HCT116 (cell line): ENCODE results near the gene CYREN. TPM values are rescaled to one million over a fixed set of nuclear protein-coding genes. Genes with fewer than 3 reads are reported as not detected.

Source experiments
- ATAC-seq: fragments of 200-7000 bp; cut with Tn5 transposase; 2 replicates; pipeline ENCODE4 v1.9.1; 2020; ENCODE audit warnings: mild to moderate bottlenecking, moderate library complexity
- BruUV-seq: library from RNA; stranded (reverse); fragments of 400-500 nt; replicated peaks from 2 replicates; lab custom pipeline; 2021; lab: Mats Ljungman, UMichigan
- CTCF ChIA-PET: fragments of 300-600 bp; sonication (Branson Sonifier 250); formaldehyde crosslinking; loops from one replicate; lab custom pipeline; 2021; ENCODE audit warnings: antibody characterized with exemption; lab: Charles Lee
- POLR2A ChIA-PET: fragments of 300-600, 350-600 bp; sonication (Branson Sonifier 250); formaldehyde crosslinking; loops from one replicate; lab custom pipeline; 2021; ENCODE audit warnings: antibody characterized with exemption; lab: Charles Lee
- RAD21 ChIA-PET, 2 experiments: fragments of 300-600 bp; sonication (Branson Sonifier 250); formaldehyde crosslinking; loops; one replicate each; lab custom pipeline; 2023; ENCODE audit warnings: low total read pairs in 2 of 2; ENCODE audit not compliant: uncharacterized antibody in 2 of 2, unreplicated experiment in 2 of 2, low non-redundant PET in 1 of 2; lab: Charles Lee
- DNase-seq: peaks from one replicate; pipeline ENCODE4 v3.0.0-alpha.2; 2010; ENCODE audit warnings: low read depth, low spot score
- H2AFZ ChIP-seq: fragments of 200-600 bp; shearing (Covaris generic), sonication (generic); 2 replicates; pipeline ENCODE4 v1.6.1; 2017; ENCODE audit warnings: low read depth, mixed run types, mixed read lengths, antibody characterized with exemption, low read length; ENCODE audit not compliant: poor library complexity, severe bottlenecking
- H3K27ac ChIP-seq: 2 replicates; pipeline ENCODE4 v1.5.1; 2012; ENCODE audit warnings: low read depth, low read length
- H3K27me3 ChIP-seq: fragments of 200-600 bp; sonication (generic); 2 replicates; pipeline ENCODE4 v1.6.1; 2016; ENCODE audit warnings: mixed run types, low read length, mixed read lengths; ENCODE audit not compliant: insufficient read depth
- H3K36me3 ChIP-seq, 2 experiments: fragments of 200-500 bp in 1 of 2; fragments of 200-600 bp in 1 of 2; sonication (Bioruptor generic) in 1 of 2; sonication (generic) in 1 of 2; 2 replicates each; pipeline versions ENCODE4 v1.5.1 to v1.6.1; 2014 to 2016; ENCODE audit warnings: low read length in 2 of 2, inconsistent platforms in 1 of 2, mixed read lengths in 1 of 2, mixed run types in 1 of 2; ENCODE audit not compliant: insufficient read depth in 2 of 2, control insufficient read depth in 1 of 2
- H3K4me1 ChIP-seq, 2 experiments: fragments of 200-600 bp in 1 of 2; sonication (generic) in 1 of 2; 2 replicates each; pipeline versions ENCODE4 v1.5.1 to v1.6.1; 2012 to 2017; ENCODE audit warnings: low read length in 2 of 2, inconsistent platforms in 1 of 2, mild to moderate bottlenecking in 1 of 2, mixed read lengths in 1 of 2, mixed run types in 1 of 2, moderate library complexity in 1 of 2; ENCODE audit not compliant: insufficient read depth in 2 of 2, control insufficient read depth in 1 of 2
- H3K4me2 ChIP-seq: fragments of 200-600 bp; sonication (generic); 2 replicates; pipeline ENCODE4 v1.6.1; 2017; ENCODE audit warnings: mixed run types, low read length, mixed read lengths
- H3K4me3 ChIP-seq, 2 experiments: fragments of 200-600 bp in 1 of 2; sonication (generic) in 1 of 2; replicated peaks in 1 of 2; 2 replicates each; pipeline ENCODE4 v1.5.1; 2011 to 2016; ENCODE audit warnings: low read length in 2 of 2, control low read depth in 1 of 2, low read depth in 1 of 2, mild to moderate bottlenecking in 1 of 2, mixed read lengths in 1 of 2, mixed run types in 1 of 2
- H3K79me2 ChIP-seq: fragments of 200-600 bp; sonication (generic); 2 replicates; pipeline ENCODE4 v1.6.1; 2017; ENCODE audit warnings: mild to moderate bottlenecking, mixed run types, low read length, moderate library complexity, mixed read lengths; ENCODE audit not compliant: insufficient read depth
- H3K9ac ChIP-seq: fragments of 200-600 bp; sonication (generic); 2 replicates; pipeline ENCODE4 v1.6.1; 2016; ENCODE audit warnings: low read length, mixed read lengths
- H3K9me2 ChIP-seq: fragments of 200-600 bp; sonication (generic), shearing (Covaris generic); 2 replicates; pipeline ENCODE4 v1.6.1; 2017; ENCODE audit warnings: mixed run types, mild to moderate bottlenecking, moderate library complexity; ENCODE audit not compliant: insufficient read depth
- H3K9me3 ChIP-seq, 2 experiments: fragments of 200-500 bp in 1 of 2; fragments of 200-600 bp in 1 of 2; sonication (Bioruptor generic) in 1 of 2; sonication (generic) in 1 of 2; 2 replicates each; pipeline ENCODE4 v1.6.1; 2014 to 2017; ENCODE audit warnings: low read length in 2 of 2, mixed read lengths in 2 of 2, inconsistent platforms in 1 of 2, low read depth in 1 of 2, mild to moderate bottlenecking in 1 of 2, mixed run types in 1 of 2, moderate library complexity in 1 of 2; ENCODE audit not compliant: control insufficient read depth in 1 of 2, insufficient read depth in 1 of 2
- H4K20me1 ChIP-seq: fragments of 200-600 bp; sonication (generic), shearing (Covaris generic); 2 replicates; pipeline ENCODE4 v1.6.1; 2017; ENCODE audit warnings: mixed run types, mild to moderate bottlenecking, moderate library complexity; ENCODE audit not compliant: insufficient read depth
- ATF3 ChIP-seq: IDR thresholded peaks from 2 replicates; pipeline ENCODE4 v1.6.1; 2012
- CBX3 ChIP-seq: IDR thresholded peaks from 2 replicates; pipeline ENCODE4 v1.6.1; 2012; ENCODE audit warnings: low read depth
- CEBPB ChIP-seq: IDR thresholded peaks from 2 replicates; pipeline ENCODE4 v1.6.1; 2012; ENCODE audit warnings: low read depth
- ELF1 ChIP-seq: IDR thresholded peaks from 2 replicates; pipeline ENCODE4 v1.6.1; 2012; ENCODE audit warnings: low read depth, borderline replicate concordance
- EZH2 ChIP-seq: fragments of 200-600 bp; sonication (generic); IDR thresholded peaks from 2 replicates; pipeline ENCODE4 v1.6.1; 2017; ENCODE audit warnings: antibody characterized with exemption, mixed run types
- EZH2phosphoT487 ChIP-seq: fragments of 200-600 bp; IDR thresholded peaks from 2 replicates; pipeline ENCODE4 v1.6.1; 2018; ENCODE audit warnings: antibody characterized with exemption, borderline replicate concordance
- JUND ChIP-seq: IDR thresholded peaks from 2 replicates; pipeline ENCODE4 v1.6.1; 2012
- POLR2A ChIP-seq: IDR thresholded peaks from 2 replicates; pipeline ENCODE4 v1.7.0; 2011; ENCODE audit warnings: borderline replicate concordance; ENCODE audit not compliant: insufficient read depth, insufficient read length; ENCODE audit errors: extremely low read depth
- RAD21 ChIP-seq: IDR thresholded peaks from 2 replicates; pipeline ENCODE4 v1.6.1; 2012; ENCODE audit warnings: low read depth, mild to moderate bottlenecking
- REST ChIP-seq: IDR thresholded peaks from 2 replicates; pipeline ENCODE4 v1.6.1; 2012; ENCODE audit warnings: low read depth
- SIN3A ChIP-seq: IDR thresholded peaks from 2 replicates; pipeline ENCODE4 v1.6.1; 2012; ENCODE audit warnings: low read depth
- SRF ChIP-seq: IDR thresholded peaks from 2 replicates; pipeline ENCODE4 v1.6.1; 2012; ENCODE audit warnings: low read depth
- TCF7L2 ChIP-seq: IDR thresholded peaks from 2 replicates; pipeline ENCODE4 v1.7.0; 2011; ENCODE audit warnings: borderline replicate concordance, inconsistent platforms; ENCODE audit not compliant: insufficient read depth, insufficient read length; ENCODE audit errors: extremely low read depth
- YY1 ChIP-seq: IDR thresholded peaks from 2 replicates; pipeline ENCODE4 v1.6.1; 2011; ENCODE audit warnings: low read length, low read depth, moderate library complexity, mild to moderate bottlenecking; ENCODE audit not compliant: insufficient replicate concordance; ENCODE audit errors: extremely low read depth
- ZFX ChIP-seq: fragments of 450-650 bp; IDR thresholded peaks from 2 replicates; pipeline ENCODE4 v1.6.1; 2017
- ZNF274 ChIP-seq: fragments of 200-500 bp; sonication (Bioruptor generic); IDR thresholded peaks from 2 replicates; pipeline ENCODE4 v1.6.1; 2014; ENCODE audit warnings: mild to moderate bottlenecking, low read depth, low read length, inconsistent platforms
- intact Hi-C: fragments of 100-400 bp; cut with micrococcal nuclease; formaldehyde crosslinking; loops from 2 replicates; pipeline ENCODE4 v1.10.0; 2022
- total RNA-seq: library from RNA; stranded (reverse); gene quantifications from one replicate; pipeline ENCODE4 v1.2.1, GENCODE V29; 2021; ENCODE audit not compliant: unreplicated experiment
- TF ChIP-seq, protein P1 (sequence below), 3 experiments: fragments of 200-600 bp in 1 of 3; sonication (generic) in 1 of 3; IDR thresholded peaks in 2 of 3; conservative IDR thresholded peaks in 1 of 3; 2 replicates each; pipeline ENCODE4 v1.5.1; 2012 to 2017; ENCODE audit warnings: low read depth in 2 of 3, low read length in 2 of 3, antibody characterized with exemption in 1 of 3, borderline replicate concordance in 1 of 3, control low read depth in 1 of 3, mild to moderate bottlenecking in 1 of 3, mixed read lengths in 1 of 3, mixed run types in 1 of 3, moderate library complexity in 1 of 3; ENCODE audit not compliant: insufficient read depth in 1 of 3
- TF ChIP-seq, protein P2 (sequence below): IDR thresholded peaks from 2 replicates; pipeline ENCODE4 v1.6.1; 2011; ENCODE audit warnings: mild to moderate bottlenecking, low read length, moderate library complexity; ENCODE audit not compliant: insufficient replicate concordance; ENCODE audit errors: extremely low read depth
- TF ChIP-seq, protein P3 (sequence below): IDR thresholded peaks from 2 replicates; pipeline ENCODE4 v1.6.1; 2012

Gene CYREN
- total RNA-seq, 1 experiment from 2014 or later: 54.5 TPM

DNA sequence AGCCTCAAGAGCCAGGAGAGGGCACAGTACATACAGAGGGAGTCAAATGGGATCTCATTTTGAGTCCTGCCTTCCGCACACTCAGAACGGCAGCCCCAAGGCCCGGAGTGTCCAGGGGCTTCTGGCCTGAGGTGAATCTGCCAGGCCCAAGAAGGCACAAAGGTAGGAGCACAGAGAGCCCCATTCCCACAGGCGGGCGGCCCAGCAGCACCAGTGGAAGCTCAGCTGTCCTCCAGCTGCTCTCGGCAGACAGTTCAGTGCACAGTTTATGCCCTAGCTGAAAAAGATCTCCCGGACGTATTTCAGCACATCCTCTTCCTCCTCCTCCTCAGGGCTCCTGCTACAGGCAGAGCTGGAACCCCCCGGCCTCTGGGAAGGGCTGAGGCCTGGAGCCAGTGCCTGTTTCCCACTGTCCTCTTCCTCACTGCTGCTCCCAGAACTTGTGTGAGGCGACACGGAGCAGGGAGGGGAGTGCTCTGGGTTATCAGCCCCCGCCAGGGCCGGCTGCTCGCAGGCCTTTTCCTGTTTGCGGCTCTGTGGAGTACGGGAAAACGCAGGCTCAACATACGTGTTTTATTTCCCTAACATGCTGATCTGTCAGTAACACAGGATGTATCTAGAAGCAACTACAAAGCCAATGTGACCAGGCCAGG is 4.0 kb downstream of the CYREN start:
- Histone ChIP-seq H3K36me3 (peaks cover 7 to 40% of the 10 kb centered on the region in 2 experiments; a peak in 2 of 4 replicates), H3K27me3 (no peaks in the 10 kb centered on the region), H3K9ac (no peak overlapping the region), H3K4me2 (no peak overlapping the region), H3K4me1 (peaks cover 0 to 15% of the 10 kb centered on the region in 2 experiments; a peak in 2 of 4 replicates), H2AFZ (no peak overlapping the region), H4K20me1 (peaks cover 3% of the 10 kb centered on the region; the same call in 1 of the 2 replicates), H3K27ac (no peak overlapping the region), H3K9me2 (no peaks in the 10 kb centered on the region), H3K79me2 (peaks cover 29% of the 10 kb centered on the region), H3K9me3 (no peaks in the 10 kb centered on the region), H3K4me3 (no peak overlapping the region)
- ATAC-seq: no peak
- intact Hi-C loops: loop anchor here (10.0 kb wide), 2 partner anchors 272 to 472 kb away; no protein-coding TSS in a partner anchor
- ChIA-PET RAD21 (no interaction called here), POLR2A (no interaction called here), CTCF (no interaction called here)
- BruUV-seq: no TSS peak
- TF ChIP-seq ZFX (no peak), CEBPB (no peak), ZNF274 (no peak), EZH2phosphoT487 (no peak), POLR2A (no peak), SRF (no peak), SIN3A (no peak), CBX3 (no peak), YY1 (no peak), ATF3 (no peak), RAD21 (no peak), EZH2 (no peak), ELF1 (no peak), TCF7L2 (no peak), REST (no peak), JUND (no peak)
- TF ChIP-seq, protein P1, sequence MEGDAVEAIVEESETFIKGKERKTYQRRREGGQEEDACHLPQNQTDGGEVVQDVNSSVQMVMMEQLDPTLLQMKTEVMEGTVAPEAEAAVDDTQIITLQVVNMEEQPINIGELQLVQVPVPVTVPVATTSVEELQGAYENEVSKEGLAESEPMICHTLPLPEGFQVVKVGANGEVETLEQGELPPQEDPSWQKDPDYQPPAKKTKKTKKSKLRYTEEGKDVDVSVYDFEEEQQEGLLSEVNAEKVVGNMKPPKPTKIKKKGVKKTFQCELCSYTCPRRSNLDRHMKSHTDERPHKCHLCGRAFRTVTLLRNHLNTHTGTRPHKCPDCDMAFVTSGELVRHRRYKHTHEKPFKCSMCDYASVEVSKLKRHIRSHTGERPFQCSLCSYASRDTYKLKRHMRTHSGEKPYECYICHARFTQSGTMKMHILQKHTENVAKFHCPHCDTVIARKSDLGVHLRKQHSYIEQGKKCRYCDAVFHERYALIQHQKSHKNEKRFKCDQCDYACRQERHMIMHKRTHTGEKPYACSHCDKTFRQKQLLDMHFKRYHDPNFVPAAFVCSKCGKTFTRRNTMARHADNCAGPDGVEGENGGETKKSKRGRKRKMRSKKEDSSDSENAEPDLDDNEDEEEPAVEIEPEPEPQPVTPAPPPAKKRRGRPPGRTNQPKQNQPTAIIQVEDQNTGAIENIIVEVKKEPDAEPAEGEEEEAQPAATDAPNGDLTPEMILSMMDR (IDR thresholded peaks at IDR 0.05 in 2 of 3, conservative IDR thresholded peaks at IDR 0.05 in 1 of 3; ENCODE audit: borderline replicate concordance in 1 of 3, insufficient read depth in 1 of 3, low read depth in 2 of 3, low read length in 2 of 3): no peak
- TF ChIP-seq, protein P2, sequence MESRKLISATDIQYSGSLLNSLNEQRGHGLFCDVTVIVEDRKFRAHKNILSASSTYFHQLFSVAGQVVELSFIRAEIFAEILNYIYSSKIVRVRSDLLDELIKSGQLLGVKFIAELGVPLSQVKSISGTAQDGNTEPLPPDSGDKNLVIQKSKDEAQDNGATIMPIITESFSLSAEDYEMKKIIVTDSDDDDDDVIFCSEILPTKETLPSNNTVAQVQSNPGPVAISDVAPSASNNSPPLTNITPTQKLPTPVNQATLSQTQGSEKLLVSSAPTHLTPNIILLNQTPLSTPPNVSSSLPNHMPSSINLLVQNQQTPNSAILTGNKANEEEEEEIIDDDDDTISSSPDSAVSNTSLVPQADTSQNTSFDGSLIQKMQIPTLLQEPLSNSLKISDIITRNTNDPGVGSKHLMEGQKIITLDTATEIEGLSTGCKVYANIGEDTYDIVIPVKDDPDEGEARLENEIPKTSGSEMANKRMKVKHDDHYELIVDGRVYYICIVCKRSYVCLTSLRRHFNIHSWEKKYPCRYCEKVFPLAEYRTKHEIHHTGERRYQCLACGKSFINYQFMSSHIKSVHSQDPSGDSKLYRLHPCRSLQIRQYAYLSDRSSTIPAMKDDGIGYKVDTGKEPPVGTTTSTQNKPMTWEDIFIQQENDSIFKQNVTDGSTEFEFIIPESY: no peak
- TF ChIP-seq, protein P3, sequence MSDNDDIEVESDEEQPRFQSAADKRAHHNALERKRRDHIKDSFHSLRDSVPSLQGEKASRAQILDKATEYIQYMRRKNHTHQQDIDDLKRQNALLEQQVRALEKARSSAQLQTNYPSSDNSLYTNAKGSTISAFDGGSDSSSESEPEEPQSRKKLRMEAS: no peak
- DNase-seq: no peak
